Thyroid gland (tissue), 4 donors: ENCODE results near the gene NEK7.

ENCODE experiments used
- CTCF ChIP-seq, 6 experiments: fragments of 200-600 bp in 3 of 6; fragments of 450-650 bp in 3 of 6; sonication (generic) in 3 of 6; IDR thresholded peaks; one replicate each; pipeline ENCODE4 v1.5.1; 2016 to 2019; ENCODE audit warnings: antibody characterized with exemption in 6 of 6, mild to moderate bottlenecking in 2 of 6, inconsistent platforms in 1 of 6, moderate library complexity in 1 of 6
- POLR2A ChIP-seq, 2 donors: fragments of 450-650 bp; IDR thresholded peaks; one replicate each; pipeline ENCODE4 v1.6.1; 2017; ENCODE audit warnings: antibody characterized with exemption in 2 of 2, mild to moderate bottlenecking in 2 of 2, moderate library complexity in 1 of 2

- TF ChIP-seq CTCF (IDR thresholded peaks at IDR 0.05): no peak
- TF ChIP-seq POLR2A (IDR thresholded peaks at IDR 0.05): no peak
Measured at GRCh38 chr1:198162091-198162767, 5.4 kb downstream of the NEK7 start.
